ENCODE measurements around the gene PID1. TPM values are rescaled to one million over a fixed set of nuclear protein-coding genes. Genes with fewer than 3 reads are reported as not detected.

The PID1 gene
- total RNA-seq, 1 donor from 2014 or later, result 0.91 TPM

- Mint-ChIP-seq H3K27ac (ENCODE audit: unreplicated experiment) (no peak overlapping the region), H3K36me3 (ENCODE audit: low read depth) (no peaks in the 10 kb centered on the region), H3K27me3 (ENCODE audit: low read depth) (no peaks in the 10 kb centered on the region), H3K4me3 (no peak overlapping the region), H3K4me1 (no peaks in the 10 kb centered on the region), H3K9me3 (peaks cover 3% of the 10 kb centered on the region)
- TF ChIP-seq CTCF (conservative IDR thresholded peaks at IDR 0.05), result no peak
- no peak for DNase-seq (ENCODE audit: low read depth, low spot score)
Measured at GRCh38 chr2:229027353-229028105, 243.6 kb downstream of the PID1 start.

GRCh38 chr2:229025653-229026052 lies 245.4 kb downstream of the PID1 start:
- Mint-ChIP-seq H3K4me1 (no peaks in the 10 kb centered on the region), H3K27ac (ENCODE audit: unreplicated experiment) (no peak overlapping the region), H3K27me3 (ENCODE audit: low read depth) (no peaks in the 10 kb centered on the region), H3K9me3 (peaks cover 3% of the 10 kb centered on the region), H3K4me3 (no peak overlapping the region), H3K36me3 (ENCODE audit: low read depth) (no peaks in the 10 kb centered on the region)
- no peak for TF ChIP-seq CTCF (conservative IDR thresholded peaks at IDR 0.05)
- no peak for DNase-seq (ENCODE audit: low read depth, low spot score)

- TF ChIP-seq CTCF (conservative IDR thresholded peaks at IDR 0.05), result no peak
- no peaks in the 10 kb centered on the region for H3K4me1 Mint-ChIP-seq
- no peaks in the 10 kb centered on the region for H3K27me3 Mint-ChIP-seq (ENCODE audit: low read depth)
- no peak for DNase-seq (ENCODE audit: low read depth, low spot score)
- H3K27ac Mint-ChIP-seq (ENCODE audit: unreplicated experiment), result no peak overlapping the region
- H3K36me3 Mint-ChIP-seq (ENCODE audit: low read depth), result no peaks in the 10 kb centered on the region
- H3K9me3 Mint-ChIP-seq, result no peaks in the 10 kb centered on the region
- H3K4me3 Mint-ChIP-seq, result no peak overlapping the region
Measured at GRCh38 chr2:229022652-229023051, 248.4 kb downstream of the PID1 start.

GRCh38 chr2:229022071-229022470 lies 249.0 kb downstream of the PID1 start:
- Mint-ChIP-seq H3K4me3 (no peak overlapping the region), H3K4me1 (no peaks in the 10 kb centered on the region), H3K9me3 (no peaks in the 10 kb centered on the region), H3K27me3 (ENCODE audit: low read depth) (no peaks in the 10 kb centered on the region), H3K27ac (ENCODE audit: unreplicated experiment) (no peak overlapping the region), H3K36me3 (ENCODE audit: low read depth) (no peaks in the 10 kb centered on the region)
- no peak for DNase-seq (ENCODE audit: low read depth, low spot score)
- TF ChIP-seq CTCF (conservative IDR thresholded peaks at IDR 0.05), result no peak

GRCh38 chr2:229009816-229010215 lies 261.3 kb downstream of the PID1 start:
- Mint-ChIP-seq H3K4me3 (no peak overlapping the region), H3K4me1 (no peaks in the 10 kb centered on the region), H3K36me3 (ENCODE audit: low read depth) (no peaks in the 10 kb centered on the region), H3K27me3 (ENCODE audit: low read depth) (peaks cover 4% of the 10 kb centered on the region), H3K27ac (ENCODE audit: unreplicated experiment) (no peak overlapping the region), H3K9me3 (peaks cover 3% of the 10 kb centered on the region)
- DNase-seq (ENCODE audit: low read depth, low spot score), result no peak
- TF ChIP-seq CTCF (conservative IDR thresholded peaks at IDR 0.05), result no peak
